ENCODE measurements around the gene CPVL. TPM values are rescaled to one million over a fixed set of nuclear protein-coding genes. Genes with fewer than 3 reads are reported as not detected.

The CPVL gene
- total and polyA plus RNA-seq, 2 donors (not counting 1 experiment from before 2014, with no cell fraction given): 2.6 TPM; not detected in 1

GRCh38 chr7:29122759-29123158 is 23.6 kb downstream of the CPVL start:
- POLR2A ChIA-PET: no interaction called here

GRCh38 chr7:29122081-29122480 is 24.3 kb downstream of the CPVL start:
- Histone ChIP-seq H3K36me3 (replicated peaks in 1 of 2; ENCODE audit: control extremely low read depth in 1 of 2, control insufficient read depth in 1 of 2, extremely low read depth in 1 of 2, insufficient read depth in 2 of 2, low read length in 1 of 2) (no peaks in the 10 kb centered on the region), H3K27ac (ENCODE audit: low read length in 2 of 2) (no peak overlapping the region), H2AFZ (ENCODE audit: insufficient read depth, low read depth, low read length, poor library complexity, severe bottlenecking) (no peak overlapping the region), H3K4me3 (ENCODE audit: control extremely low read depth in 1 of 5, extremely low read depth in 1 of 5, insufficient read depth in 1 of 5, low read depth in 2 of 5, low read length in 4 of 5) (no peak overlapping the region), H3K79me2 (ENCODE audit: control insufficient read depth, insufficient read depth, low read length) (no peaks in the 10 kb centered on the region), H3K9ac (ENCODE audit: low read length) (no peak overlapping the region), H3K27me3 (replicated peaks in 1 of 4; ENCODE audit: control extremely low read depth in 1 of 4, control insufficient read depth in 3 of 4, insufficient read depth in 4 of 4, low read length in 3 of 4) (no peaks in the 10 kb centered on the region), H3K9me3 (ENCODE audit: control extremely low read depth in 1 of 3, control insufficient read depth in 2 of 3, insufficient read depth in 1 of 3, low read length in 2 of 3) (no peaks in the 10 kb centered on the region), H3K4me1 (ENCODE audit: control insufficient read depth in 2 of 2, insufficient read depth in 2 of 2, low read length in 2 of 2) (no peaks in the 10 kb centered on the region), H4K20me1 (ENCODE audit: control insufficient read depth, insufficient read depth, low read length, poor library complexity, severe bottlenecking) (no peaks in the 10 kb centered on the region), H3K4me2 (replicated peaks; ENCODE audit: low read depth, low read length, poor library complexity, severe bottlenecking) (no peak overlapping the region)
- WGBS (ENCODE audit: insufficient coverage): 76% methylated on average over 4 of the region's 5 CpGs
- Mint-ChIP-seq H3K4me1 (no peaks in the 10 kb centered on the region), H3K27ac (no peak overlapping the region), H3K27me3 (peaks cover 12% of the 10 kb centered on the region), H3K9me3 (ENCODE audit: insufficient read depth) (no peaks in the 10 kb centered on the region), H3K4me3 (no peak overlapping the region)
- POLR2A ChIA-PET: no interaction called here
- intact Hi-C loops (cut with micrococcal nuclease): no loop called here
- ATAC-seq (ENCODE audit: low read depth): no peak
- DNase-seq: no peak
- CTCF ChIA-PET: no interaction called here
- TF ChIP-seq EZH2 (IDR thresholded peaks at IDR 0.05; ENCODE audit: borderline replicate concordance, insufficient read depth, low read depth, low read length, poor library complexity, severe bottlenecking): no peak
- no peak for TF ChIP-seq CTCF (IDR thresholded peaks at IDR 0.05)

More at GRCh38 chr7:29122759-29123158, 23.6 kb downstream of the CPVL start:
- Histone ChIP-seq H3K4me3 (ENCODE audit: control extremely low read depth in 1 of 5, extremely low read depth in 1 of 5, insufficient read depth in 1 of 5, low read depth in 2 of 5, low read length in 4 of 5) (no peak overlapping the region), H4K20me1 (ENCODE audit: control insufficient read depth, insufficient read depth, low read length, poor library complexity, severe bottlenecking) (no peaks in the 10 kb centered on the region), H3K36me3 (replicated peaks in 1 of 2; ENCODE audit: control extremely low read depth in 1 of 2, control insufficient read depth in 1 of 2, extremely low read depth in 1 of 2, insufficient read depth in 2 of 2, low read length in 1 of 2) (no peaks in the 10 kb centered on the region), H3K27ac (ENCODE audit: low read length in 2 of 2) (no peak overlapping the region), H3K9ac (ENCODE audit: low read length) (no peak overlapping the region), H3K4me2 (replicated peaks; ENCODE audit: low read depth, low read length, poor library complexity, severe bottlenecking) (no peak overlapping the region), H3K27me3 (replicated peaks in 1 of 4; ENCODE audit: control extremely low read depth in 1 of 4, control insufficient read depth in 3 of 4, insufficient read depth in 4 of 4, low read length in 3 of 4) (no peaks in the 10 kb centered on the region), H3K9me3 (ENCODE audit: control extremely low read depth in 1 of 3, control insufficient read depth in 2 of 3, insufficient read depth in 1 of 3, low read length in 2 of 3) (no peaks in the 10 kb centered on the region), H3K4me1 (ENCODE audit: control insufficient read depth in 2 of 2, insufficient read depth in 2 of 2, low read length in 2 of 2) (no peaks in the 10 kb centered on the region), H2AFZ (ENCODE audit: insufficient read depth, low read depth, low read length, poor library complexity, severe bottlenecking) (no peak overlapping the region), H3K79me2 (ENCODE audit: control insufficient read depth, insufficient read depth, low read length) (no peaks in the 10 kb centered on the region)
- intact Hi-C loops (cut with micrococcal nuclease): no loop called here
- no peak overlapping the region for H3K27ac Mint-ChIP-seq
- H3K27me3 Mint-ChIP-seq: peaks cover 12% of the 10 kb centered on the region
- WGBS (ENCODE audit: insufficient coverage): no CpG with 5 or more reads among the region's 2 CpGs
- H3K9me3 Mint-ChIP-seq (ENCODE audit: insufficient read depth): no peaks in the 10 kb centered on the region
- ATAC-seq (ENCODE audit: low read depth) (no peak), DNase-seq (no peak)
- no peaks in the 10 kb centered on the region for H3K4me1 Mint-ChIP-seq
- CTCF ChIA-PET: no interaction called here
- TF ChIP-seq CTCF (IDR thresholded peaks at IDR 0.05) (no peak), EZH2 (IDR thresholded peaks at IDR 0.05; ENCODE audit: borderline replicate concordance, insufficient read depth, low read depth, low read length, poor library complexity, severe bottlenecking) (no peak)
- no peak overlapping the region for H3K4me3 Mint-ChIP-seq

Measured in B cell (primary cell).